ENCODE results near the gene NEGR1.

NEGR1 gene

DNA sequence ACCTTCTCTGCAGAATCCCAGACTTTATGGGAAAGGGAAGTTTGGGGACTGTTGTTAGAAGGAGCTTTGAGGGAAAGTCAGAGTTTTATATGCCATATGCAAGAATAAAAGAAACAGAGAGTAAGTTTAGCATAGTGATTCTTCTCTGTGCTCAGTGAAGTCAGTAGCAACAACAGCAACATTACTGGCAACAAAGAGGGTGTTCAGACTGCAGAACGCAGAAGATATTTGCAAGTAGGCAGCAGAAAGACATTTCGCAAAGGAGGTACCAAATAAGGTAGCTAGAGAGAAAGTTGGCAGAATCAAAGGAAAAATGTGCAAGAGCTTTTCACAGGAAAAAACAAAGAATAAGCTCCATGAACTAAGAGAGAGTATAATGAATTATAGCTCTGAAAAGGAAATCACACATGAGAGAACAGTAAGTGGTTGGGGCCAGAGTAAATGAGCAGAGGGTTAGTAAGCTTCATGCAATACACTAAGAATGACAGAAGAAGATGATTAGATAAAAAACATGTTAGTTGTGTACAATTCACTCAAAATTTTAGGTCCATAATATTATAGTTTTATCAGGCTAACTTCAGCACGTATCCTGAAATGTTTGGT is 98.1 kb downstream of the NEGR1 start:
- no peak overlapping the region for H3K9ac ChIP-seq
- H3K36me3 ChIP-seq (ENCODE audit: insufficient read depth), result no peaks in the 10 kb centered on the region
- H3K4me3 ChIP-seq (IDR thresholded peaks at IDR 0.05; ENCODE audit: insufficient read depth, low read depth, low read length), result no peak overlapping the region
- H3K4me2 ChIP-seq, result no peak overlapping the region
- H2AFZ ChIP-seq (ENCODE audit: low read depth), result no peak overlapping the region
- no peaks in the 10 kb centered on the region for H3K27me3 ChIP-seq (ENCODE audit: insufficient read depth, low read depth)
- TF ChIP-seq, protein P1, sequence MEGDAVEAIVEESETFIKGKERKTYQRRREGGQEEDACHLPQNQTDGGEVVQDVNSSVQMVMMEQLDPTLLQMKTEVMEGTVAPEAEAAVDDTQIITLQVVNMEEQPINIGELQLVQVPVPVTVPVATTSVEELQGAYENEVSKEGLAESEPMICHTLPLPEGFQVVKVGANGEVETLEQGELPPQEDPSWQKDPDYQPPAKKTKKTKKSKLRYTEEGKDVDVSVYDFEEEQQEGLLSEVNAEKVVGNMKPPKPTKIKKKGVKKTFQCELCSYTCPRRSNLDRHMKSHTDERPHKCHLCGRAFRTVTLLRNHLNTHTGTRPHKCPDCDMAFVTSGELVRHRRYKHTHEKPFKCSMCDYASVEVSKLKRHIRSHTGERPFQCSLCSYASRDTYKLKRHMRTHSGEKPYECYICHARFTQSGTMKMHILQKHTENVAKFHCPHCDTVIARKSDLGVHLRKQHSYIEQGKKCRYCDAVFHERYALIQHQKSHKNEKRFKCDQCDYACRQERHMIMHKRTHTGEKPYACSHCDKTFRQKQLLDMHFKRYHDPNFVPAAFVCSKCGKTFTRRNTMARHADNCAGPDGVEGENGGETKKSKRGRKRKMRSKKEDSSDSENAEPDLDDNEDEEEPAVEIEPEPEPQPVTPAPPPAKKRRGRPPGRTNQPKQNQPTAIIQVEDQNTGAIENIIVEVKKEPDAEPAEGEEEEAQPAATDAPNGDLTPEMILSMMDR (conservative IDR thresholded peaks at IDR 0.05; ENCODE audit: low read depth, low read length), result no peak
- H3K27ac ChIP-seq, result no peak overlapping the region
- no peaks in the 10 kb centered on the region for H4K20me1 ChIP-seq (ENCODE audit: insufficient read depth)
- H3K4me1 ChIP-seq (ENCODE audit: low read depth, poor library complexity, severe bottlenecking), result no peaks in the 10 kb centered on the region
- no peaks in the 10 kb centered on the region for H3K79me2 ChIP-seq (ENCODE audit: insufficient read depth, low read depth)

GRCh38 chr1:72182859-72183258 is 99.5 kb downstream of the NEGR1 start:
- Histone ChIP-seq H4K20me1 (ENCODE audit: insufficient read depth) (no peaks in the 10 kb centered on the region), H3K9ac (no peak overlapping the region), H3K27me3 (ENCODE audit: insufficient read depth, low read depth) (no peaks in the 10 kb centered on the region), H3K27ac (no peak overlapping the region), H3K4me3 (IDR thresholded peaks at IDR 0.05; ENCODE audit: insufficient read depth, low read depth, low read length) (no peak overlapping the region), H3K4me1 (ENCODE audit: low read depth, poor library complexity, severe bottlenecking) (no peaks in the 10 kb centered on the region), H3K79me2 (ENCODE audit: insufficient read depth, low read depth) (no peaks in the 10 kb centered on the region), H3K36me3 (ENCODE audit: insufficient read depth) (no peaks in the 10 kb centered on the region), H2AFZ (ENCODE audit: low read depth) (no peak overlapping the region), H3K4me2 (no peak overlapping the region)
- TF ChIP-seq, protein P1 (conservative IDR thresholded peaks at IDR 0.05; ENCODE audit: low read depth, low read length), result no peak

DNA sequence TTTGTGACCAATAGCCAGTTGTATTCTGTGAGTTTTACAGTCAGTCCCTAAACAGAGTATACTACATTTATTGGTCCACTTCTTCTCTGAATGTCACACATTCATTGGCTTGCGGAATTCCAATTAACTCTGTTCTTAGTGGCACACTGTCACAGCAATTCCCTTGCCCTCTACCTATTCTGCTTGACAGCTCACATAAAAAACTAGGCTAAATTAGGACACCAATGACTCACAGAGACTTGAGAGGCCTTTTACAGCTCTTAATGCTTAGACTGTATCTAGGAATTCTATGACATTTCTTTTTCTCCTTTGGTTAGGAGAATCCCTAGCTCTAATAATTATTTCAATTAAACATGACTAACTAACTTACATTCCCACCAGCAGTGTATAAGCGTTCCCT is 104.1 kb downstream of the NEGR1 start:
- Histone ChIP-seq H3K27me3 (ENCODE audit: insufficient read depth, low read depth) (no peaks in the 10 kb centered on the region), H3K4me3 (IDR thresholded peaks at IDR 0.05; ENCODE audit: insufficient read depth, low read depth, low read length) (no peak overlapping the region), H3K79me2 (ENCODE audit: insufficient read depth, low read depth) (no peaks in the 10 kb centered on the region), H3K4me2 (no peak overlapping the region), H2AFZ (ENCODE audit: low read depth) (no peak overlapping the region), H3K9ac (no peak overlapping the region), H3K27ac (no peak overlapping the region), H4K20me1 (ENCODE audit: insufficient read depth) (no peaks in the 10 kb centered on the region), H3K4me1 (ENCODE audit: low read depth, poor library complexity, severe bottlenecking) (no peaks in the 10 kb centered on the region), H3K36me3 (ENCODE audit: insufficient read depth) (no peaks in the 10 kb centered on the region)
- TF ChIP-seq, protein P1 (conservative IDR thresholded peaks at IDR 0.05; ENCODE audit: low read depth, low read length), result no peak

- Histone ChIP-seq H3K27ac (no peak overlapping the region), H3K4me2 (no peak overlapping the region), H3K4me3 (IDR thresholded peaks at IDR 0.05; ENCODE audit: insufficient read depth, low read depth, low read length) (no peak overlapping the region), H3K9ac (no peak overlapping the region), H2AFZ (ENCODE audit: low read depth) (no peak overlapping the region), H3K27me3 (ENCODE audit: insufficient read depth, low read depth) (no peaks in the 10 kb centered on the region), H4K20me1 (ENCODE audit: insufficient read depth) (no peaks in the 10 kb centered on the region), H3K79me2 (ENCODE audit: insufficient read depth, low read depth) (no peaks in the 10 kb centered on the region), H3K36me3 (ENCODE audit: insufficient read depth) (no peaks in the 10 kb centered on the region), H3K4me1 (ENCODE audit: low read depth, poor library complexity, severe bottlenecking) (no peaks in the 10 kb centered on the region)
- TF ChIP-seq, protein P1 (conservative IDR thresholded peaks at IDR 0.05; ENCODE audit: low read depth, low read length), result no peak
These were observed 104.6 kb downstream of the NEGR1 start for GRCh38 chr1:72177711-72178110.

All from KMS-11 (cell line).